HEK293 (cell line): Measurements from ENCODE around the gene PKNOX2.

Experiments used
- CTCF ChIA-PET: fragments of 350-600 bp; formaldehyde crosslinking; extraction: SDS; loops from one replicate; lab custom pipeline; 2021; ENCODE audit warnings: antibody characterized with exemption; lab: Yijun Ruan, JAX
- POLR2A ChIA-PET: fragments of 300-600 bp; formaldehyde crosslinking; extraction: SDS; loops from one replicate; lab custom pipeline; 2020; ENCODE audit warnings: antibody characterized with exemption, inconsistent platforms; lab: Yijun Ruan, JAX
- H3K27ac ChIP-seq: fragments of 200-500 bp; sonication (Bioruptor generic); 2 replicates; pipeline ENCODE4 v1.5.1; 2014; ENCODE audit warnings: low read depth, low read length, control low read depth, inconsistent platforms; ENCODE audit errors: extremely low read depth
- H3K36me3 ChIP-seq, 2 experiments: fragments of 200-500 bp in 1 of 2; sonication (Bioruptor generic) in 1 of 2; 1 replicate in 1 of 2; 2 replicates in 1 of 2; pipeline ENCODE4 v1.5.1; 2014 to 2017; ENCODE audit warnings: inconsistent platforms in 2 of 2, low read length in 2 of 2; ENCODE audit not compliant: control insufficient read depth in 2 of 2, insufficient read depth in 1 of 2
- H3K4me1 ChIP-seq: fragments of 200-500 bp; sonication (Bioruptor generic); 2 replicates; pipeline ENCODE4 v1.5.1; 2014; ENCODE audit warnings: mild to moderate bottlenecking, low read length, inconsistent platforms; ENCODE audit not compliant: control insufficient read depth, insufficient read depth
- H3K4me3 ChIP-seq: 2 replicates; pipeline ENCODE4 v1.5.1; 2011; ENCODE audit warnings: low read depth, mild to moderate bottlenecking, control low read depth, low read length, moderate library complexity
- H3K9me3 ChIP-seq: fragments of 200-500 bp; sonication (Bioruptor generic); 2 replicates; pipeline ENCODE4 v1.5.1; 2014; ENCODE audit warnings: low read depth, low read length, inconsistent platforms; ENCODE audit not compliant: control insufficient read depth, insufficient read depth
- FEZF1 ChIP-seq: fragments of 450-650 bp; formaldehyde crosslinking; IDR thresholded peaks from 2 replicates; pipeline ENCODE4 v1.5.1; 2016; ENCODE audit warnings: missing biosample characterization, missing genetic modification characterization
- GLIS1 ChIP-seq: fragments of 450-650 bp; formaldehyde crosslinking; IDR thresholded peaks from 2 replicates; pipeline ENCODE4 v1.5.1; 2016; ENCODE audit warnings: missing biosample characterization, missing genetic modification characterization
- ZNF114 ChIP-seq: fragments of 450-650 bp; formaldehyde crosslinking; IDR thresholded peaks from 2 replicates; pipeline ENCODE4 v1.5.0; 2017; ENCODE audit warnings: missing biosample characterization, missing genetic modification characterization
- ZNF133 ChIP-seq: fragments of 450-650 bp; formaldehyde crosslinking; IDR thresholded peaks from 2 replicates; pipeline ENCODE4 v1.5.1; 2016; ENCODE audit warnings: missing biosample characterization, missing genetic modification characterization
- ZNF19 ChIP-seq: fragments of 450-650 bp; formaldehyde crosslinking; IDR thresholded peaks from 2 replicates; pipeline ENCODE4; 2016; ENCODE audit warnings: missing biosample characterization, missing genetic modification characterization, low read depth
- ZNF2 ChIP-seq: fragments of 450-650 bp; formaldehyde crosslinking; IDR thresholded peaks from 2 replicates; pipeline ENCODE4 v1.5.1; 2016; ENCODE audit warnings: missing biosample characterization, missing genetic modification characterization
- ZNF266 ChIP-seq: fragments of 450-650 bp; formaldehyde crosslinking; IDR thresholded peaks from 2 replicates; pipeline ENCODE4 v1.5.1; 2016; ENCODE audit warnings: missing biosample characterization, missing genetic modification characterization, low read depth
- ZNF292 ChIP-seq: fragments of 450-650 bp; formaldehyde crosslinking; IDR thresholded peaks from 2 replicates; pipeline ENCODE4 v1.5.1; 2016; ENCODE audit warnings: low read depth, missing biosample characterization, missing genetic modification characterization, borderline replicate concordance
- ZNF324 ChIP-seq: fragments of 450-650 bp; formaldehyde crosslinking; IDR thresholded peaks from 2 replicates; pipeline ENCODE4 v1.5.1; 2016; ENCODE audit warnings: missing biosample characterization, missing genetic modification characterization
- ZNF501 ChIP-seq: fragments of 450-650 bp; formaldehyde crosslinking; IDR thresholded peaks from 2 replicates; pipeline ENCODE4 v1.5.1; 2016; ENCODE audit warnings: missing biosample characterization, missing genetic modification characterization
- ZNF544 ChIP-seq: fragments of 450-650 bp; formaldehyde crosslinking; IDR thresholded peaks from 2 replicates; pipeline ENCODE4 v1.5.0; 2017; ENCODE audit warnings: missing biosample characterization, missing genetic modification characterization
- ZNF670 ChIP-seq: fragments of 450-650 bp; formaldehyde crosslinking; IDR thresholded peaks from 2 replicates; pipeline ENCODE4 v1.5.1; 2016; ENCODE audit warnings: missing biosample characterization, missing genetic modification characterization, low read depth
- ZNF777 ChIP-seq: fragments of 450-650 bp; formaldehyde crosslinking; IDR thresholded peaks from 2 replicates; pipeline ENCODE4 v1.5.1; 2017; ENCODE audit warnings: missing biosample characterization, missing genetic modification characterization, borderline replicate concordance
- TF ChIP-seq, protein P1 (sequence below): fragments of 450-650 bp; formaldehyde crosslinking; conservative IDR thresholded peaks from 2 replicates; pipeline ENCODE4 v1.5.1; 2016; ENCODE audit warnings: low read depth, missing biosample characterization, missing genetic modification characterization
- TF ChIP-seq, protein P2 (sequence below): fragments of 450-650 bp; formaldehyde crosslinking; IDR thresholded peaks from 2 replicates; pipeline ENCODE4 v1.5.1; 2016; ENCODE audit warnings: missing biosample characterization, missing genetic modification characterization
- TF ChIP-seq, protein P3 (sequence below): fragments of 450-650 bp; formaldehyde crosslinking; IDR thresholded peaks from 2 replicates; pipeline ENCODE4 v1.5.1; 2016; ENCODE audit warnings: missing biosample characterization, missing genetic modification characterization, low read depth
- TF ChIP-seq, protein P4 (sequence below): fragments of 450-650 bp; formaldehyde crosslinking; IDR thresholded peaks from 2 replicates; pipeline ENCODE4 v1.5.1; 2017; ENCODE audit warnings: missing biosample characterization, missing genetic modification characterization
- TF ChIP-seq, protein P5 (sequence below): fragments of 450-650 bp; formaldehyde crosslinking; IDR thresholded peaks from 2 replicates; pipeline ENCODE4 v1.5.1; 2016; ENCODE audit warnings: missing biosample characterization, missing genetic modification characterization

The PKNOX2 gene

DNA sequence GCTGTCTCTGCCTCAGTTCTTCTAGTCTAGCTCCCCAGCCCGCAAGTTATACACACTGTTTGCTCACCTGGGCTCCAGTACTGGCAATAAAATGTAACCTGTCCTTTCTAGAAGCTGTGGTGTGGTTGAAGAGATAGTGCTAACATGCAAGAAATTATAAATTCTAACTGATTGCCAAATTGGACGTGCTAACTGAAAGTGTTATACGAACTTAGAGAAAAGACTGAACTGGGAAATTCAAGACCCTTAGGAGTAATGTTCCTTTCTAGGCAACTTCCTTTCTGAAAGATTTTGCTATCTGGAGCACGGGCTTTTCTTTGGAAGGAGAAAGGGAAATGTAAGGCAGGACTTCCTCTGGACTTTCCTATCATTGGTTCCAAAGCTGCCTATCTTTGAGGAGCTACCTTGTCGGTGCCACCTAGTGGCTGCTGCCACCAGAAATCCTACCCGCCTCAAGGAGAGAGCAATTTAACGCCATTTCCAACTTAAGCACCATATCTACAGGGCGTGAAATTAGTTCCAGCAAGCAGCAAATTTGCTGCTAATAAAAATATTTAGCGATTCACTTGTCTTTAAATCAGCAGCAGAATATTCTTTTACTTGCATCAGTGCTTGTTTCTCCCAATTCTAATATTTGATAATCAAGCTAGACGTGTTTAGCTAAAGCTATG lies 40.5 kb upstream of the PKNOX2 start (continued):
- TF ChIP-seq ZNF324 (tag by site-specific recombination) = no peak
- TF ChIP-seq ZNF2 (tag by site-specific recombination) = no peak

DNA sequence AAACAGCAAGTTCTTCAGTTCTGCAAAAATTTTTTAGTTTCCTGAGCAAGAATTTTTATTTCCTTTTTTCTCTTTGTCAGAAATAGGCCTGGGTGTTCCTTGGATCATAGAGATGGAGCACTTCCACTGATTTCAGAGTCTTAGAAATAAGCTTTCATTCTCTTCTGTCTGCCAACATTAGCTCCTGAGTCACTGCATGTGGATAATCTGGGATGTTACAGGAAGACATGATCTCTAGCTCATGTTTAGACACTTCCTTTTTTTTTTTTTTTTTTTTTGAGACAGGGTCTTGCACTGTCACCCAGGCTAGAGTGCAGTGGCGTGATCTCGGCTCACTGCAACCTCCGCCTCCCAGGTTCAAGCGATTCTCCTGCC lies 39.9 kb upstream of the PKNOX2 start:
- POLR2A ChIA-PET = no interaction called here
- H3K9me3 ChIP-seq = no peaks in the 10 kb centered on the region
- no peak overlapping the region for H3K4me3 ChIP-seq
- TF ChIP-seq ZNF19 (tag by site-specific recombination) (no peak), ZNF670 (tag by site-specific recombination) (no peak), ZNF292 (tag by site-specific recombination) (no peak), ZNF133 (no peak), ZNF777 (tag by site-specific recombination) (no peak)
- no peaks in the 10 kb centered on the region for H3K36me3 ChIP-seq
- no peak overlapping the region for H3K27ac ChIP-seq
- H3K4me1 ChIP-seq = no peaks in the 10 kb centered on the region
- CTCF ChIA-PET = interaction anchor here (0.6 to 2.0 kb wide), 8 partner anchors 8 to 329 kb away, joined by 3 to 13 read pairs (median 4); partner anchors contain the start of gene TMEM218

DNA sequence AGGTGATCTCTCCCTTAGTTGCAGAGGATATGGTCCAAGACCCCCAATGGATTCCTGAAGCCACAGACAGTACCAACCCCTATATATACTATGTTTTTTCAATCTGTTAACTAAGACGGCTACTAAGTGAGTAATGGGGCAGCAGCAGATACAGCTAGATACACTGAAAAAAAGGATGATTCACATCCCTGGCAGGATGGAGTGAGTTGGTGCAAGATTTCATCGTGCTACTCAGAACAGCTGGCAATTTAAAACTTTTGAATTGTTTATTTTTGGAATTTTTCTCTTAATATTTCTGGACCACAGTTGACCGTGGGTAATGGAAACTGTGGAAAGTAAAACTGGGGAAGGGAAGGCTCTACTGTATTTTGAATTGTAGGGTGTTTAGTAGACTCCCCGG lies 36.1 kb upstream of the PKNOX2 start:
- Histone ChIP-seq H3K27ac (no peak overlapping the region), H3K4me1 (no peaks in the 10 kb centered on the region), H3K4me3 (no peak overlapping the region), H3K36me3 (no peaks in the 10 kb centered on the region), H3K9me3 (no peaks in the 10 kb centered on the region)
- ChIA-PET POLR2A (interaction anchor here (0.9 kb wide), 1 partner anchor 12 kb away, joined by 5 read pairs; no protein-coding TSS in a partner anchor), CTCF (interaction anchor here (1.3 kb wide), 1 partner anchor 14 kb away, joined by 7 read pairs; no protein-coding TSS in a partner anchor)
- TF ChIP-seq, protein P1, sequence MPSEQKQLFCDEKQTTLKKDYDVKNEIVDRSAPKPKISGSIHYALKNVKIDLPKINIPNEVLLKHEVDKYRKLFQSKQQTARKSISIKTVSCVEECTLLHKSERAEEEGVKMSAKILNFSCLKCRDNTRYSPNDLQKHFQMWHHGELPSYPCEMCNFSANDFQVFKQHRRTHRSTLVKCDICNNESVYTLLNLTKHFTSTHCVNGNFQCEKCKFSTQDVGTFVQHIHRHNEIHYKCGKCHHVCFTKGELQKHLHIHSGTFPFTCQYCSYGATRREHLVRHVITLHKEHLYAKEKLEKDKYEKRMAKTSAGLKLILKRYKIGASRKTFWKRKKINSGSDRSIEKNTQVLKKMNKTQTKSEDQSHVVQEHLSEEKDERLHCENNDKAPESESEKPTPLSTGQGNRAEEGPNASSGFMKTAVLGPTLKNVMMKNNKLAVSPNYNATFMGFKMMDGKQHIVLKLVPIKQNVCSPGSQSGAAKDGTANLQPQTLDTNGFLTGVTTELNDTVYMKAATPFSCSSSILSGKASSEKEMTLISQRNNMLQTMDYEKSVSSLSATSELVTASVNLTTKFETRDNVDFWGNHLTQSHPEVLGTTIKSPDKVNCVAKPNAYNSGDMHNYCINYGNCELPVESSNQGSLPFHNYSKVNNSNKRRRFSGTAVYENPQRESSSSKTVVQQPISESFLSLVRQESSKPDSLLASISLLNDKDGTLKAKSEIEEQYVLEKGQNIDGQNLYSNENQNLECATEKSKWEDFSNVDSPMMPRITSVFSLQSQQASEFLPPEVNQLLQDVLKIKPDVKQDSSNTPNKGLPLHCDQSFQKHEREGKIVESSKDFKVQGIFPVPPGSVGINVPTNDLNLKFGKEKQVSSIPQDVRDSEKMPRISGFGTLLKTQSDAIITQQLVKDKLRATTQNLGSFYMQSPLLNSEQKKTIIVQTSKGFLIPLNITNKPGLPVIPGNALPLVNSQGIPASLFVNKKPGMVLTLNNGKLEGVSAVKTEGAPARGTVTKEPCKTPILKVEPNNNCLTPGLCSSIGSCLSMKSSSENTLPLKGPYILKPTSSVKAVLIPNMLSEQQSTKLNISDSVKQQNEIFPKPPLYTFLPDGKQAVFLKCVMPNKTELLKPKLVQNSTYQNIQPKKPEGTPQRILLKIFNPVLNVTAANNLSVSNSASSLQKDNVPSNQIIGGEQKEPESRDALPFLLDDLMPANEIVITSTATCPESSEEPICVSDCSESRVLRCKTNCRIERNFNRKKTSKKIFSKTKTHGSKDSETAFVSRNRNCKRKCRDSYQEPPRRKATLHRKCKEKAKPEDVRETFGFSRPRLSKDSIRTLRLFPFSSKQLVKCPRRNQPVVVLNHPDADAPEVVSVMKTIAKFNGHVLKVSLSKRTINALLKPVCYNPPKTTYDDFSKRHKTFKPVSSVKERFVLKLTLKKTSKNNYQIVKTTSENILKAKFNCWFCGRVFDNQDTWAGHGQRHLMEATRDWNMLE (tag by site-specific recombination) = no peak
- TF ChIP-seq, protein P2, sequence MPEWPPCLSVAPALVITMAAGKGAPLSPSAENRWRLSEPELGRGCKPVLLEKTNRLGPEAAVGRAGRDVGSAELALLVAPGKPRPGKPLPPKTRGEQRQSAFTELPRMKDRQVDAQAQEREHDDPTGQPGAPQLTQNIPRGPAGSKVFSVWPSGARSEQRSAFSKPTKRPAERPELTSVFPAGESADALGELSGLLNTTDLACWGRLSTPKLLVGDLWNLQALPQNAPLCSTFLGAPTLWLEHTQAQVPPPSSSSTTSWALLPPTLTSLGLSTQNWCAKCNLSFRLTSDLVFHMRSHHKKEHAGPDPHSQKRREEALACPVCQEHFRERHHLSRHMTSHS (tag by site-specific recombination) = no peak
- no peak for TF ChIP-seq ZNF544 (tag by site-specific recombination)

DNA sequence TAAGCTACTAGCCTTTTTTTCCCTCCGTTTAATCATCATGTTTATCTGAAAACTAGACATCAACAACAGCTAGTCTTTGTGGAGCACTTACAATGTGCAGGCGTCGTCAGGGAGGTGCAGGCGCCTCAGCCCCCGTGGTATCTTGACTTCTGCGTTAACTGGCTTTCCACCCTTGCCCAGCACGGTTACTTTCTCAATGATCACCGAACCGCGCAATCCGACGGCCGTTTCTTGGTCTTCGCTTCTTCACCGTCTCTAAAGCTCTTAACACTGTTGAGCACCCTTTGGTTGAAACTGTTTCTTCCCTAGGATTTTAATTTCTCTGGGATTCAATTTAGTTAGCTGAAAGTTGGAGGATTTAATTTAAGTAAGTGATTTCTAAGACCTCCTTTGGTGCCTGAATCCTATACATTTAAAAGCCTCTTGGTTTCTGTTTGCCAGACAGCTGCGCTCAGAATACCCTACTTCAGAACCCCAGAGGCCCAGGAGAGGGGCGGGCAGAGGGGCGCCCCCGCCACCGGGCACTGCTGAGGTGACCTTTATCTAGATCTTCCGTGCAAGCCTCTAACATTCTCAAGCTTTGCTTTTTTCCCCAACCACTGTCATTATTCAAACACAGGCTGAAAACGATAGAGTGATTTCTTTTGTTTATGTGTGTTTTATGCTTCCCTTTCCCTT lies 35.1 kb upstream of the PKNOX2 start:
- H3K27ac ChIP-seq = no peak overlapping the region
- no peak overlapping the region for H3K4me3 ChIP-seq
- no peaks in the 10 kb centered on the region for H3K4me1 ChIP-seq
- ChIA-PET POLR2A (interaction anchor here (0.9 kb wide), 1 partner anchor 11 kb away, joined by 5 read pairs; no protein-coding TSS in a partner anchor), CTCF (interaction anchor here (1.2 kb wide), 2 partner anchors 11 to 38 kb away, joined by 3 to 4 read pairs; no protein-coding TSS in a partner anchor)
- H3K9me3 ChIP-seq = no peaks in the 10 kb centered on the region
- H3K36me3 ChIP-seq = no peaks in the 10 kb centered on the region
- TF ChIP-seq, protein P3, sequence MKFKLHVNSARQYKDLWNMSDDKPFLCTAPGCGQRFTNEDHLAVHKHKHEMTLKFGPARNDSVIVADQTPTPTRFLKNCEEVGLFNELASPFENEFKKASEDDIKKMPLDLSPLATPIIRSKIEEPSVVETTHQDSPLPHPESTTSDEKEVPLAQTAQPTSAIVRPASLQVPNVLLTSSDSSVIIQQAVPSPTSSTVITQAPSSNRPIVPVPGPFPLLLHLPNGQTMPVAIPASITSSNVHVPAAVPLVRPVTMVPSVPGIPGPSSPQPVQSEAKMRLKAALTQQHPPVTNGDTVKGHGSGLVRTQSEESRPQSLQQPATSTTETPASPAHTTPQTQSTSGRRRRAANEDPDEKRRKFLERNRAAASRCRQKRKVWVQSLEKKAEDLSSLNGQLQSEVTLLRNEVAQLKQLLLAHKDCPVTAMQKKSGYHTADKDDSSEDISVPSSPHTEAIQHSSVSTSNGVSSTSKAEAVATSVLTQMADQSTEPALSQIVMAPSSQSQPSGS (tag by site-specific recombination) = no peak
- TF ChIP-seq ZNF114 = no peak
- TF ChIP-seq FEZF1 = no peak
- TF ChIP-seq, protein P4, sequence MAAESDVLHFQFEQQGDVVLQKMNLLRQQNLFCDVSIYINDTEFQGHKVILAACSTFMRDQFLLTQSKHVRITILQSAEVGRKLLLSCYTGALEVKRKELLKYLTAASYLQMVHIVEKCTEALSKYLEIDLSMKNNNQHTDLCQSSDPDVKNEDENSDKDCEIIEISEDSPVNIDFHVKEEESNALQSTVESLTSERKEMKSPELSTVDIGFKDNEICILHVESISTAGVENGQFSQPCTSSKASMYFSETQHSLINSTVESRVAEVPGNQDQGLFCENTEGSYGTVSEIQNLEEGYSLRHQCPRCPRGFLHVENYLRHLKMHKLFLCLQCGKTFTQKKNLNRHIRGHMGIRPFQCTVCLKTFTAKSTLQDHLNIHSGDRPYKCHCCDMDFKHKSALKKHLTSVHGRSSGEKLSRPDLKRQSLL (tag by site-specific recombination) = no peak
- TF ChIP-seq ZNF777 (tag by site-specific recombination) = no peak
- TF ChIP-seq GLIS1 (tag by site-specific recombination) = no peak
- TF ChIP-seq ZNF501 (tag by site-specific recombination) = no peak
- TF ChIP-seq, protein P5, sequence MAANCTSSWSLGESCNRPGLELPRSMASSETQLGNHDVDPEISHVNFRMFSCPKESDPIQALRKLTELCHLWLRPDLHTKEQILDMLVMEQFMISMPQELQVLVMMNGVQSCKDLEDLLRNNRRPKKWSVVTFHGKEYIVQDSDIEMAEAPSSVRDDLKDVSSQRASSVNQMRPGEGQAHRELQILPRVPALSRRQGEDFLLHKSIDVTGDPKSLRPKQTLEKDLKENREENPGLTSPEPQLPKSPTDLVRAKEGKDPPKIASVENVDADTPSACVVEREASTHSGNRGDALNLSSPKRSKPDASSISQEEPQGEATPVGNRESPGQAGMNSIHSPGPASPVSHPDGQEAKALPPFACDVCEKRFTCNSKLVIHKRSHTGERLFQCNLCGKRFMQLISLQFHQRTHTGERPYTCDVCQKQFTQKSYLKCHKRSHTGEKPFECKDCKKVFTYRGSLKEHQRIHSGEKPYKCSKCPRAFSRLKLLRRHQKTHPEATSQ (tag by site-specific recombination) = no peak
- TF ChIP-seq ZNF266 (tag by site-specific recombination) = no peak
